ENCODE measurements around the gene TBCC.
"Not testable (repeated sequence)": the region's sequence is repeated elsewhere in the genome, so short reads cannot be mapped to it uniquely, and the experiment has no call there.

Gene TBCC

DNA sequence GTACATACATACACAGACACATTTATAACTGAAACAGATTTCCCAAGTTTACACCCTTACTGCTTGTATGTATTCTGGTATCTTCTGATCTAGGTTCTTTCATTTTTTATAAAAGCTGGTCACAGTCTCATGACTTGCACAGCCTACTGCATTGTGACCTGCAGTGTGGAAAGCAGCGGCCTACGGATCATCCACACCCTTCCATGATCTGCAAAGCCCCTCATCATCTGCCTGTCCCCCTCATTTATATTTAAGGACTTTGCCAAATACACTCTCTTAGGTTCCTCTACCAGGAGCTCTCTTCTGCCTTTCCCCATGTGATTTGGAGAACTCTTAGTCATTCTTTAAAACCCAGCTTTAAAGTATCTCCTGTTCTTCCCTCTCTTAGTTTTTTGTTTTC lies 23.9 kb upstream of the TBCC start:
- DNase-seq, result no peak

DNA sequence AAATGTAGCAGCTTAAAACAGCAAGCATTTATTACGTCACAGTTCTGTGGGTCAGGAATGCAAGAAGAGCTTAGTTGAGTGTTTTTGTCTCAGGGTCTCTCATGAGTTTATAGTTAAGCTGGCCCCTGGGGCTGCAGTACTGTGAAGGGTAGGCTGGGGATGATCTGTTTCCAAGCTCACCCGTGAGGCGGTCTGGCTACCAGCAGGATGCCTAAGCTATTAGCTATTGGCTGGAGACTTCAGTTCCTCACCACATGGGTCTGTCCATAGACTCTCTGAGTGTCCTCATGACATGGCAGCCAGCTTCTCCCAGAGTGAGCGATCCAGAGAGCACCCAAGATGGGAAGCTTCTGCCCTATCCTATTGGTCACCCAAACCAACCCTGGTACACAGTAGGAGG lies 23.1 kb upstream of the TBCC start:
- no peak for DNase-seq

- peak; percentile 61 for DNase-seq
Measured at GRCh38 chr6:42766163-42766670, 20.3 kb upstream of the TBCC start.

DNA sequence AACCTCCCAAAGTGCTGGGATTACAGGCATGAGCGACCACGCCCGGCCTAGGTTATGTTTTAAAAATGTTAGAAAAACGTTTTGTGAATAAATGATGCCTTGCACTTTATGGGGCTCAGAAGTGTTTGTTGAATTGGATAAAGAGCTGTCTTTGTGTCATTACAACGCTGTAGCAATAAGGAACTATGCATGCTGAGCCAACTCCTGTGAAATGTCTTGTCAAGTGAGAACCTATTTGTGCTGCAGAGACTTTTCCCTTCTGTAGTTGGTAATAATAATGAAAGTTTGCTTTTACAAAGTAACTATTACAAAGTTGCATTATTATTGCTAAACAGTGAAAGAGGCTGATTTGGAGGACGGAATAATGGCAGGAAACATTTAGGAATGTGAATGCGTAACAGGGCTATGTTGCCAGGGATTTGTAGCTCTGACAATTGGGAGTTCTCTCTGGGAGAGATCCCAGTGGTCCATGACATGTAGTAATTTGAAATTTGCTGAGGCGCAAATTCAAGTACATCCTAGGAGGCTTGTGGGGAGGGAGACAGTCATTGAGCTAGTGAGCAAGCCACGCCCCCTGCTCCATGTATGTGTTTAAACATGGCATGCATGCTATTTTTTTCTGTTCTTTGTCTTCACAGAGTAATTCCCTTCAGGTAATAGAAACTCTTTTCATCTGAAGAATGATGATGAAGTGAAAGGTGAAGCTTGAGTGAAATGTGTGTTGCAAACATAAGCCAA lies 19.2 kb upstream of the TBCC start:
- no peak for DNase-seq

GRCh38 chr6:42762950-42763349 lies 17.0 kb upstream of the TBCC start:
- no peak for DNase-seq

- DNase-seq, result no peak
Measured at GRCh38 chr6:42762426-42762859, 16.5 kb upstream of the TBCC start.

GRCh38 chr6:42761287-42762067 lies 15.6 kb upstream of the TBCC start:
- DNase-seq, result no peak

DNA sequence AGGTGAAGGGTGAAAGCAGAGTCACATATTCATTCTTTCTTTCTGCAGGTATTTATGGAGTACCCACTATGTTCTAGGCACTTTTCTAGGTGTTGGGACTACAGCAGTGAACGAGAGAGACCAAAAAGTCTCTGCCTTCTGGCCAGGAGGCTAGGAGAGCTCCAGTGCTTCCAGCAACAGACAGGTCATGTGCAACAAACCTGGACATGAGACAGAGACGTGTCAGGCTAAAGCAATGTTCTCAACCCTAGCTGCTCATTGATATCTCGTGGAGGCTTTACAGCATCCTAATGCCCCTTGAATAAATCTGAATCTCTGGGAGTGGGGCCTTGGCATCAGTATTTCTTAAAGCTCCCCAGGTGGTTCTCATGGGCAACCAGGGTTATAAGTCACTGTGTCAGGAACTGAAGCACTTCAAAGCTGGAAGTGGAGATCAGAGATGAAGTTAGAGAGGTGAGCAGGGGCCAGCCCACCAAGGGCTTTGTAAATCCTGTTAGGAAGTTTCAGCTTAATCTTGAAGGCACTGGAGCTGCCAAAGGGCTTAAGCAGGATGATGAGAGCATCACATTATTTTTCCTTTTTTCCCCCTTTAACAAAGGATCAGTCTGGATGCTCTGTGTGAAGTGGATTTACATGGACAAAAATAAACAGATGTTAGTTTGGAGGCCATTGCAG lies 13.0 kb upstream of the TBCC start:
- no peak for DNase-seq

GRCh38 chr6:42756722-42757121 lies 10.8 kb upstream of the TBCC start:
- DNase-seq, result no peak

DNA sequence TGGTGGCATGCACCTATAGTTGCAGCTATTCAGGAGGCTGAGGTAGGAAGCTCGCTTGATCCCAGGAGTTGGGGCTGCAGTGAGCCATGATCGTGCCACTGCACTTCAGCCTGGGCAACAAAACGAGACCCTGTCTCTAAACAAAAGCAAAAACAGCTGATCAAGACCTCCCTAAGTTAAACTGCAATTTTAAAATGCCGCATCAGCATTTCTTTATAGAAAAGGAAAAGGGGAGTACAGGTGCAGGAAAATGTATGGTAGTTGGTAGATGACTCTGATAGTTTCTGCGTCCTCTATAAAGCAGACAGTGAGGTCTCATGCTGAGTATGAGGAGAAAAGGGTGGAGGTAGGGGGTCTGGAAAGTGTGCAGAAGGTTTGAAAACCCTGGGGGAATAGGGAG lies 8.9 kb upstream of the TBCC start:
- DNase-seq, result no peak

GRCh38 chr6:42751055-42751454 lies 5.2 kb upstream of the TBCC start:
- no peak for DNase-seq

DNA sequence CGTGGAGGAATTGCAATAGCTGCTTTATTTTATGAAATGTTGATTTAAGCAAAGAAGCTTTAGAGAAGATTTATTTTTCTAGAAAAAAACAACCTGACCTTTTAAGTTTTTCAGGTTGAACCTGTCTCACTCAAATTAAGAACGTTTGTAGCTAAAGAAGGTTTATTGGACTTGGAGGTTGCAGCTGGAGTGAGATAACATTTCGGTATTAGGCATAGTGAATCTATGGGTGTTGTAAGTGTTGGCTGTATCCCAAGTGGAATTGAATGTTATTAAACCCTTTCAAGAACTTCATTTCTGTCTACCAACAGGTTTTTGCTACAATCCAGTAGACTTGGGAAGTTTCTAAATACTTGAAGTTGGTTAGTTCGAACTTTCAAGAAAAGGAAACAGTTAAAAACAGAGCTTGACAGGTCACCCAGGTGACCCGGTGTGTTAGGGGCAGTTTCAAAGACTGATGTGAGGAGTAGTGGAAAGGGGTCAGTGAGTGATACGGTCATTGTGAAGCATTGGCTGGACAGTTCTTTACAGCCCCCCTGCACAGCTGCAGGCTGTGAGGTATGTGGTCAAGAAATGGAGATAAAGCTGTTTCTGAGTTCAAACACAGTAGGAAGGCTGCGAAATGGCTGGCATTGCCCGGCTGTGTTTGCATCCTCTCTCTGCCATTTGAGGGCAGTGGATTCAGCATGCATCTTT lies 2.4 kb upstream of the TBCC start:
- DNase-seq, result no peak

DNA sequence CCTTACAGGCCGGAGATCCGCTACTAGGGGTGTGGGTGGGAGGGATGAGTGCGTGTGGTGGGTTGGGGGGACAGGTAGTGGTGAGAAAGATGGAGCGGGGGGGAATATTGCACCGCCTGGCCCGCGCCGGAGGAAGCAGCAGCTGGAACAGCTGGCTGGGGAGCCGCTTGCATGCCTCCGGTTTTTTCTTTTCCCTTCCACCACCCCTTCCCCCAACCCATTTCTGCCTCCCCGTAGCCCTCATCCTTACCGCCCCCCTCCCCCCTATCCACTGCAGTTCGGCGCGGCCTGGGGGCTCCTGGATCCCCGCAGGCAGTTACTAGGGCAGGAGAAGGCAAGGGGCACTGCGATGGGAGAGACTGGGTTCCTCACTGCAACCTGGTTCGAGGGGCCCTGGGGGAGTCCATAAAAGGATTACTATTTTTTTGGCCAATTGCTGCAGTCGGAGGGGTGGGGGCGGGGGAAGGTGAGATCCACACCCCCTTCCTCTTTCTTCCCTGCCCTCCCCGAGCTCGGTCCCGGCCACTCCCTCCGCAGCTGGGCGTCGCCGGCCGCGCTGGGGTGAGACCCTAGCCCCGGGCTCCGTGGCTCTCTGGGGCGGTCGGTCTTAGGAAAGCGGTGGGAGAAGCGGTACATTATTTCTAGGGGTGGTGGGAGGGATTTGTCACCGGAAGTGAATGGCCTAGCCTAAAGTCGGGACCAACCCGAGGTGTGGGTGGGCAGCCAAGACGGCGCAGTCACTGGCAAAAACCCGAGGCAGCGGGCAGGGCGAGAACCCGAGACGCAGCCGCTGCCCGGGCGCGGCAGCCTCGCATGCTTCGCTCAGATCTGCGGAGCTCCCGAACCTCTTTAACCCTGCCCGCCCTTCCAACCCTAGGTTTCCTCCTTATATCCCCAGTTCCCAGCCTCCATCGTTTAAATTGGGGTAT lies 824 bp upstream of the TBCC start:
- DNase-seq, result peak; percentile 96

GRCh38 chr6:42745083-42745639 lies 742 bp downstream of the TBCC start:
- DNase-seq, result peak; percentile 6

- no peak for DNase-seq
Measured at GRCh38 chr6:42744351-42744893, 1.5 kb downstream of the TBCC start.

- peak; percentile 57 for DNase-seq
Measured at GRCh38 chr6:42742116-42742894, 3.6 kb downstream of the TBCC start.

DNA sequence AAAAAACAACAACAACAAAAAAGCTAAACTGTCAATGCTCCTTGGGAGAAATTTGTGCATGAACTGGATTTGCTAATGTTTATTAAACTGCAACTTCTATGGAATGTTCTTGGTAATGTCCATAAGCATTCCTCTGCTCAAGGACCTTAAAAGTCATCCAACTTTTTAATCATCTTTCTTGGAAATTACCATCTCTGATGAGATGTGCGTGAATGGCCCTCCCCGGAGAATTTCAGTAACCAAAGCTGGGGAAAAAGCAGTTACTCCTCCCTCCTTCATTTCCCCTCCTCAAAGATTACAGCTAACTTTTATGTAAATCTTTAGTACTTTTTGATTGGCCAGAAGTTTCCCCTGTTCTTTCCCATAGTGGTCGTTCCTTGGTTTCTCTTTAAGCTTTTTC lies 5.2 kb downstream of the TBCC start:
- no peak for DNase-seq

DNA sequence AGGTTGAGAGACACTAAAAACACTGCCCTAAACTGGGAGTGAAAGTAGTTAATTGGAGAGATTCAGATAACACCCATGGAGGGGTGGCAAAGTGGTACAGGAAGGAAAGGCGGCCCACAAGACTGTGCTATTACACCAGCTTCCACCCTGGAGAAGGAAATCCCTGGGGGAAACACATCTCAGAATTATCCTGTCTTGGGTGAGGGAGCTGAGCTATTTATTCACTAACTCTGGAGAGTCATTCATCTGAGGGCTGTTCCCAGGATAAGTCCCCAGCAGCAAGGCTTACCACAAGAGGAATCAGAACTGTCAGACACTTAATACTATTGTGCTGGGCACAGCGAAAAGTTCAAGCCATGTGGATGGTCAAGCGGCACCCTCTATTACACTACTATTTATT lies 9.9 kb downstream of the TBCC start:
- DNase-seq, result no peak

DNA sequence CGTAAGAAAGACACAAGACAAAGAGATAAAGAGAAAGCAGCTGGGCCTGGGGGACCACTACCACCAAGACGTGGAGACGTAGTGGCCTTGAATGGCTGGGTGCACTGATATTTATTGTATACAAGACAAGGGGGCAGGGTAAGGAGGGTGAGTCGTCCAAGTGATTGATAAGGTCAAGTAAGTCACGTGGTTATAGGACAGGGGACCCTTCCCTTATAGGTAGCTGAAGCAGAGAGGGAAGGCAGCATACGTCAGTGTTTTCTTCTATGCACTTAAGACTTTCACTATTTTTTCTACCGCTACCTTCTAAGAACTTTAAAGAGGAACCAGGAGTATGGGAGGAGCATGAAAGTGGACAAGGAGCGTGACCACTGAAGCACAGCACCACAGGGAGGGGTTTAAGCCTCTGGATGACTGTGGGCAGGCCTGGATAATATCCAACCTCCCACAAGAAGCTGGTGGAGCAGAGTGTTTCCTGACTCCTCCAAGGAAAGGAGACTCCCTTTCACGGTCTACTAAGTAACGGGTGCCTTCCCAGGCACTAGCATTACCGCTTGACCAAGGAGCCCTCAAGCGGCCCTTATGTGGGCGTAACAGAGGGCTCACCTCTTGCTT lies 11.9 kb downstream of the TBCC start:
- not testable (repeated sequence) for DNase-seq

- peak; percentile 15 for DNase-seq
Measured at GRCh38 chr6:42729731-42730130, 16.2 kb downstream of the TBCC start.

Measured in fibroblast of skin of right quadriceps (primary cell).